PC-3 (cell line): ENCODE measurements around the gene KIF18B. TPM values are rescaled to one million over a fixed set of nuclear protein-coding genes. Genes with fewer than 3 reads are reported as not detected.

Source experiments
- ATAC-seq: fragments of 200-7000 bp; cut with Tn5 transposase; 2 replicates; pipeline ENCODE4 v1.9.1; 2020; ENCODE audit warnings: mild to moderate bottlenecking, moderate library complexity
- BruUV-seq: library from RNA; stranded (reverse); fragments of 400-500 nt; replicated peaks from 2 replicates; lab custom pipeline; 2021; lab: Mats Ljungman, UMichigan
- CTCF ChIA-PET: fragments of 300-600 bp; sonication (Branson Sonifier 250); formaldehyde crosslinking; loops from one replicate; lab custom pipeline; 2022; ENCODE audit warnings: antibody characterized with exemption; lab: Charles Lee
- POLR2A ChIA-PET: fragments of 300-600 bp; sonication (Branson Sonifier 250); formaldehyde crosslinking; loops from one replicate; lab custom pipeline; 2022; ENCODE audit warnings: antibody characterized with exemption; ENCODE audit not compliant: unreplicated experiment; lab: Charles Lee
- DNase-seq: peaks from one replicate; pipeline ENCODE4 v3.0.0-alpha.2; 2015
- H2AFZ ChIP-seq: fragments of 300-600 bp; sonication (generic); 2 replicates; pipeline ENCODE4 v1.6.0; 2016; ENCODE audit warnings: antibody characterized with exemption, low read length
- H3F3A ChIP-seq: fragments of 300-600 bp; sonication (generic); one replicate; pipeline ENCODE4 v1.6.0; 2017; ENCODE audit warnings: antibody characterized with exemption, low read length, control low read depth, mild to moderate bottlenecking; ENCODE audit not compliant: unreplicated experiment
- H3K27ac ChIP-seq: fragments of 300-600 bp; sonication (generic); 2 replicates; pipeline ENCODE4 v1.5.1; 2016; ENCODE audit warnings: mild to moderate bottlenecking, low read length
- H3K27me3 ChIP-seq: fragments of 300-600 bp; sonication (generic); 2 replicates; pipeline ENCODE4 v1.6.1; 2016; ENCODE audit warnings: low read length, mixed read lengths
- H3K36me3 ChIP-seq: fragments of 300-600 bp; sonication (generic); 2 replicates; pipeline ENCODE4 v1.6.1; 2016; ENCODE audit warnings: low read depth, mixed run types, low read length, mixed read lengths
- H3K4me1 ChIP-seq: fragments of 300-600 bp; sonication (generic); 2 replicates; pipeline ENCODE4 v1.5.1; 2016; ENCODE audit warnings: low read length; ENCODE audit not compliant: insufficient read depth
- H3K4me2 ChIP-seq: fragments of 300-600 bp; sonication (generic); 2 replicates; pipeline ENCODE4 v1.6.0; 2016; ENCODE audit warnings: low read length
- H3K4me3 ChIP-seq: fragments of 300-600 bp; sonication (generic); 2 replicates; pipeline ENCODE4 v1.5.1; 2016; ENCODE audit warnings: mild to moderate bottlenecking, low read length, mixed read lengths
- H3K79me2 ChIP-seq: fragments of 300-600 bp; sonication (generic); 2 replicates; pipeline ENCODE4 v1.6.1; 2017; ENCODE audit warnings: low read length, mixed read lengths
- H3K9ac ChIP-seq: fragments of 300-600 bp; sonication (generic); 2 replicates; pipeline ENCODE4 v1.6.0; 2016; ENCODE audit warnings: mild to moderate bottlenecking, low read length
- H3K9me2 ChIP-seq: fragments of 300-600 bp; sonication (generic); replicated peaks from 2 replicates; pipeline ENCODE4 v1.6.1; 2016; ENCODE audit warnings: mixed run types, low read length, mixed read lengths
- H3K9me3 ChIP-seq: fragments of 300-600 bp; sonication (generic); 2 replicates; pipeline ENCODE4 v1.6.1; 2016; ENCODE audit warnings: low read length, mixed read lengths
- H4K20me1 ChIP-seq: fragments of 300-600 bp; sonication (generic); 2 replicates; pipeline ENCODE4 v1.6.1; 2016; ENCODE audit warnings: low read length, mixed read lengths
- EZH2 ChIP-seq: fragments of 300-600 bp; sonication (generic); IDR thresholded peaks from one replicate; pipeline ENCODE4 v1.6.1; 2017; ENCODE audit warnings: antibody characterized with exemption, mild to moderate bottlenecking, low read length; ENCODE audit not compliant: unreplicated experiment
- EZH2phosphoT487 ChIP-seq: fragments of 300-600 bp; sonication (generic); IDR thresholded peaks from 2 replicates; pipeline ENCODE4 v1.6.1; 2018; ENCODE audit warnings: mild to moderate bottlenecking, antibody characterized with exemption, low read length, borderline replicate concordance
- intact Hi-C: fragments of 100-400 bp; cut with micrococcal nuclease; formaldehyde crosslinking; loops from 2 replicates; pipeline ENCODE4 v1.9.0; 2023
- total RNA-seq: library from RNA; depleted of rRNA; stranded (reverse); fragments of >200 nt; gene quantifications from 2 replicates; pipeline ENCODE4 v1.2.3, GENCODE V29; 2014
- TF ChIP-seq, protein P1 (sequence below): fragments of 300-600 bp; sonication (generic); conservative IDR thresholded peaks from 2 replicates; pipeline ENCODE4 v1.5.1; 2017; ENCODE audit warnings: antibody characterized with exemption, low read depth, mild to moderate bottlenecking, low read length

KIF18B gene
- total RNA-seq, 1 experiment from 2014 or later = 25.0 TPM

DNA sequence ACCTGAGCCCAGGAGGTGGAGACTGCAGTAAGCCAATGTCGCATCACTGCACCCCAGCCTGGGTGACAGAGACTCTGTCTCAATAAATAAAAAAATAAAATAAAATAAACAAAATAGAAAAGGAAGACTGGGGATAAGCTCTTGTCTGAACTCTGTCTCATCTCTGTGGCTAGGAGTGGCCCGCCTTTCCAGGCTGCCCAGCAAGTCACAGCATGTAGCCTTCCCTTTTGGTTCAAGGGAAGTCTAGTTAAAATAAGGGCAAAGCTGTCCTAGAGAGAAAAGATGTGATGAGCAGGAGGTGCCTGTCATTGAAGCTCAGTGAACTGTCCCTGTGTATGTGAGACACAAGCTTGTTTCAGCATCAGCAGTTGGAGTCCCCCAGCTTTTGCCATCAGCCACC, 29.6 kb downstream of the KIF18B start:
- TF ChIP-seq, protein P1, sequence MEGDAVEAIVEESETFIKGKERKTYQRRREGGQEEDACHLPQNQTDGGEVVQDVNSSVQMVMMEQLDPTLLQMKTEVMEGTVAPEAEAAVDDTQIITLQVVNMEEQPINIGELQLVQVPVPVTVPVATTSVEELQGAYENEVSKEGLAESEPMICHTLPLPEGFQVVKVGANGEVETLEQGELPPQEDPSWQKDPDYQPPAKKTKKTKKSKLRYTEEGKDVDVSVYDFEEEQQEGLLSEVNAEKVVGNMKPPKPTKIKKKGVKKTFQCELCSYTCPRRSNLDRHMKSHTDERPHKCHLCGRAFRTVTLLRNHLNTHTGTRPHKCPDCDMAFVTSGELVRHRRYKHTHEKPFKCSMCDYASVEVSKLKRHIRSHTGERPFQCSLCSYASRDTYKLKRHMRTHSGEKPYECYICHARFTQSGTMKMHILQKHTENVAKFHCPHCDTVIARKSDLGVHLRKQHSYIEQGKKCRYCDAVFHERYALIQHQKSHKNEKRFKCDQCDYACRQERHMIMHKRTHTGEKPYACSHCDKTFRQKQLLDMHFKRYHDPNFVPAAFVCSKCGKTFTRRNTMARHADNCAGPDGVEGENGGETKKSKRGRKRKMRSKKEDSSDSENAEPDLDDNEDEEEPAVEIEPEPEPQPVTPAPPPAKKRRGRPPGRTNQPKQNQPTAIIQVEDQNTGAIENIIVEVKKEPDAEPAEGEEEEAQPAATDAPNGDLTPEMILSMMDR = no peak
- no peak for TF ChIP-seq EZH2
- no peak for TF ChIP-seq EZH2phosphoT487
- BruUV-seq = no TSS peak
- H3K27me3 ChIP-seq = no peaks in the 10 kb centered on the region
- no peaks in the 10 kb centered on the region for H3K79me2 ChIP-seq
- H3K27ac ChIP-seq = no peak overlapping the region
- H4K20me1 ChIP-seq = no peaks in the 10 kb centered on the region
- no peak overlapping the region for H2AFZ ChIP-seq
- no peak overlapping the region for H3K4me2 ChIP-seq
- H3K9ac ChIP-seq = no peak overlapping the region
- no peaks in the 10 kb centered on the region for H3F3A ChIP-seq
- DNase-seq = no peak
- intact Hi-C loops = no loop called here
- no peak overlapping the region for H3K4me3 ChIP-seq
- ATAC-seq = no peak
- H3K36me3 ChIP-seq = no peaks in the 10 kb centered on the region
- H3K9me3 ChIP-seq = no peaks in the 10 kb centered on the region
- CTCF ChIA-PET = interaction anchor here (0.6 to 1.1 kb wide), 4 partner anchors 16 to 219 kb away, joined by 3 to 4 read pairs (median 3); no protein-coding TSS in a partner anchor
- H3K4me1 ChIP-seq = peaks cover 20% of the 10 kb centered on the region
- POLR2A ChIA-PET = interaction anchor here (0.5 kb wide), 1 partner anchor 29 kb away, joined by 8 read pairs; no protein-coding TSS in a partner anchor
- no peaks in the 10 kb centered on the region for H3K9me2 ChIP-seq

DNA sequence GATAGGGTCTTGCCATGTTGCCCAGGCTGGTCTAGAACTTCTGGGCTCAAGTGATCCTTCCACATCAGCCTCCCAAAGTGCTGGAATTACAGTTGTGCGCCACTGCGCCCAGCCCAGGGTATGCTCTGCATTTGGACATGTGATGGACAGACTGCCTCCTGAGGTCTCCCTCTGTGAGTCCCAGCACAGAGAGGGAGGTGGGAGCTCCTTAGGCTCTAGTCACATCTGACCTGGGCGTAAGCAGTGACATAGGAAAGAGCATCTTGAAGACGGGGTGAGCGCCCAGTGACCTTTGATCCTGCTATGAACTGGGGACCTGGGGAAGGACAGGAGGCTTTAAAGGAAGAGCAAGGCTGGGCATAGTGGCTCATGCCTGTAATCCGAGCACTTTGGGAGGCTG, 30.1 kb downstream of the KIF18B start:
- no peak overlapping the region for H3K9ac ChIP-seq
- no TSS peak for BruUV-seq
- H3K9me2 ChIP-seq = no peaks in the 10 kb centered on the region
- H3K36me3 ChIP-seq = no peaks in the 10 kb centered on the region
- H3K4me3 ChIP-seq = no peak overlapping the region
- H3K79me2 ChIP-seq = no peaks in the 10 kb centered on the region
- no peaks in the 10 kb centered on the region for H4K20me1 ChIP-seq
- no peaks in the 10 kb centered on the region for H3K9me3 ChIP-seq
- ATAC-seq (no peak), DNase-seq (no peak)
- intact Hi-C loops = no loop called here
- H3F3A ChIP-seq = no peaks in the 10 kb centered on the region
- H3K4me1 ChIP-seq = peaks cover 20% of the 10 kb centered on the region
- no peak for TF ChIP-seq EZH2
- TF ChIP-seq EZH2phosphoT487 = no peak
- TF ChIP-seq, protein P1 = no peak
- H3K27me3 ChIP-seq = no peaks in the 10 kb centered on the region
- H3K27ac ChIP-seq = no peak overlapping the region
- POLR2A ChIA-PET = interaction anchor here (0.5 kb wide), 1 partner anchor 30 kb away, joined by 8 read pairs; no protein-coding TSS in a partner anchor
- H3K4me2 ChIP-seq = peak overlapping the region; percentile 21; the same call in 1 of the 2 replicates
- CTCF ChIA-PET = interaction anchor here (0.7 to 1.1 kb wide), 3 partner anchors 105 to 219 kb away, joined by 3 to 9 read pairs (median 4); no protein-coding TSS in a partner anchor
- no peak overlapping the region for H2AFZ ChIP-seq

DNA sequence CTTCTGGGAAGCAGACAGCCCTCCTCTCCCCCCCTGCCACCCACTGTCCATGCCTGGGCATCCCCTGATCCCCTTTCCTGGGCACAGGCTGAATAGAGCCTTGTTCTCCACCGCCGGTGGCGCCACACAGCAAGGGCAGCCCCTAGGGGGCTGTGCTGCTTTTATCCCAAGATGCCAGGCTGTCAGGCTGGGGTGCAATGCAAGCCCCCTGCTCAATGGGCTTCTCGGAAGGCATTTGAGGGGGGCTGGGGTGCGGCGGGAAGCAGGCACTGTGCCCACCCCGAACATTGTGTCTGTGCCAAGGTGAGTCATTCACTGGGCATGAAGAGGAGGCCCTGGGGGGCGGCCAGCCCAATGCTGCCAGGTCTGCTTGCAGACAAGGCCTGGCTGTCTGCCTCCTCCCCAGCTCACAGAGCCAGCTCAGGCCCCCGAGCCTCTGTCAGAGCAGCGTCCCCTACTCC, 30.8 kb downstream of the KIF18B start:
- H3K9ac ChIP-seq = no peak overlapping the region
- H3K4me1 ChIP-seq = peaks cover 20% of the 10 kb centered on the region
- peak; percentile 75 for DNase-seq

More for the DNA sequence above, 30.8 kb downstream of the KIF18B start:
- no peak for TF ChIP-seq EZH2phosphoT487
- TF ChIP-seq, protein P1 = peak; percentile 27; the same call in 1 of the 2 replicates
- H3K27ac ChIP-seq = no peak overlapping the region
- H3K9me2 ChIP-seq = no peaks in the 10 kb centered on the region
- no peaks in the 10 kb centered on the region for H3F3A ChIP-seq
- no peak overlapping the region for H3K4me3 ChIP-seq
- no peaks in the 10 kb centered on the region for H3K79me2 ChIP-seq
- H2AFZ ChIP-seq = no peak overlapping the region
- ChIA-PET POLR2A (no interaction called here), CTCF (interaction anchor here (0.6 to 0.7 kb wide), 3 partner anchors 95 to 212 kb away, joined by 3 to 9 read pairs (median 7); no protein-coding TSS in a partner anchor)
- no peaks in the 10 kb centered on the region for H3K9me3 ChIP-seq
- H3K27me3 ChIP-seq = no peaks in the 10 kb centered on the region
- intact Hi-C loops = no loop called here
- ATAC-seq = peak; percentile 57
- no peaks in the 10 kb centered on the region for H3K36me3 ChIP-seq
- peak overlapping the region; percentile 21 for H3K4me2 ChIP-seq
- no TSS peak for BruUV-seq
- no peaks in the 10 kb centered on the region for H4K20me1 ChIP-seq
